ENCODE results near the gene COMMD7.

DNA sequence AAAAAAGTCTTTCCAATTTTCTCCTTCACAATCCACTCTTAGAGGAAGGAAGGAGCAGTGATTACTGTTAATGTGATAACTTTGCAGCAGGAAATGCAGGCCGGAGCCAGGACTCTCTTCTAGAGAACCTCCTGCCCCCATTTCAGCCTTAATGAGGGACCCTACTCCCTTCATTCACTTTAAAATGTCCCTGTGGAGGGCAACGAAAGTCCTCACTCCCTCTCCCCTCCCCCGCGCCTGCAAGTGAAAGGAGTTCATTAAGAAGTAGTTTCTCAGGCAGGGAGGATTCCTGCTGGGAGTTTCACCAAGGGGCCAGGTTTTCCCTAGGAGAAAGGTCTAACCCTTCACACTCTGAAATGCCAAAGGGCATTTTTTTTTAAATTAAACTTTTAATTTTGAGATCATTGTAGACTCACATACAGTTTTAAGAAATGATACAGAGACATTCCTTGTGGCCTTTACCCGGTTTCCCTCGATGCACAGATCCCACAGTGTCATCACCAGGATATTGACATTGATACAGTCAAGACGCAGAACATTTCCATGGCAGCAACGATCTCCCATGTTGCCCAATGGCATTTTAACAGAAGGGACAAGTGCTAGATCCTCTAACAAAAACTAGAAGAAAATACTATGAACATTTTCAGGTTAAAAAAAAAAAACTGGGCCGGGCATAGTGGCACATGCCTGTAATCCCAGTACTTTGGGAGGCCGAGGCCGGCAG lies 6.8 kb upstream of the COMMD7 start:
- TF ChIP-seq POLR2A (IDR thresholded peaks at IDR 0.05; ENCODE audit: low read depth, low read length) = no peak
- TF ChIP-seq, protein P1, sequence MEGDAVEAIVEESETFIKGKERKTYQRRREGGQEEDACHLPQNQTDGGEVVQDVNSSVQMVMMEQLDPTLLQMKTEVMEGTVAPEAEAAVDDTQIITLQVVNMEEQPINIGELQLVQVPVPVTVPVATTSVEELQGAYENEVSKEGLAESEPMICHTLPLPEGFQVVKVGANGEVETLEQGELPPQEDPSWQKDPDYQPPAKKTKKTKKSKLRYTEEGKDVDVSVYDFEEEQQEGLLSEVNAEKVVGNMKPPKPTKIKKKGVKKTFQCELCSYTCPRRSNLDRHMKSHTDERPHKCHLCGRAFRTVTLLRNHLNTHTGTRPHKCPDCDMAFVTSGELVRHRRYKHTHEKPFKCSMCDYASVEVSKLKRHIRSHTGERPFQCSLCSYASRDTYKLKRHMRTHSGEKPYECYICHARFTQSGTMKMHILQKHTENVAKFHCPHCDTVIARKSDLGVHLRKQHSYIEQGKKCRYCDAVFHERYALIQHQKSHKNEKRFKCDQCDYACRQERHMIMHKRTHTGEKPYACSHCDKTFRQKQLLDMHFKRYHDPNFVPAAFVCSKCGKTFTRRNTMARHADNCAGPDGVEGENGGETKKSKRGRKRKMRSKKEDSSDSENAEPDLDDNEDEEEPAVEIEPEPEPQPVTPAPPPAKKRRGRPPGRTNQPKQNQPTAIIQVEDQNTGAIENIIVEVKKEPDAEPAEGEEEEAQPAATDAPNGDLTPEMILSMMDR (conservative IDR thresholded peaks at IDR 0.05; ENCODE audit: low read depth, low read length) = no peak
- no peak for TF ChIP-seq RAD21 (IDR thresholded peaks at IDR 0.05; ENCODE audit: low read length)
- TF ChIP-seq SMC3 (IDR thresholded peaks at IDR 0.05; ENCODE audit: low read depth, low read length) = no peak
- no peak for TF ChIP-seq CEBPB (IDR thresholded peaks at IDR 0.05; ENCODE audit: low read depth, low read length)
- TF ChIP-seq MAFK (IDR thresholded peaks at IDR 0.05; ENCODE audit: low read depth, low read length) = no peak

All from IMR-90 (cell line).